ENCODE data around the gene EMSY.

EMSY gene

GRCh38 chr11:76512851-76513653 lies 68.2 kb downstream of the EMSY start:
- no peak for DNase-seq (ENCODE audit: extremely low read depth in 1 of 2, low read depth in 1 of 2)

- DNase-seq (ENCODE audit: extremely low read depth in 1 of 2, low read depth in 1 of 2) = no peak
Observed at GRCh38 chr11:76513654-76514034, 68.8 kb downstream of the EMSY start.

- no peak for DNase-seq (ENCODE audit: extremely low read depth in 1 of 2, low read depth in 1 of 2)
Observed at GRCh38 chr11:76515494-76515893, 70.7 kb downstream of the EMSY start.

GRCh38 chr11:76523147-76523546 lies 78.3 kb downstream of the EMSY start:
- no peak for DNase-seq (ENCODE audit: extremely low read depth in 1 of 2, low read depth in 1 of 2)

- no peak for DNase-seq (ENCODE audit: extremely low read depth in 1 of 2, low read depth in 1 of 2)
Observed at GRCh38 chr11:76523786-76524436, 79.1 kb downstream of the EMSY start.

- DNase-seq (ENCODE audit: extremely low read depth in 1 of 2, low read depth in 1 of 2) = no peak
Observed at GRCh38 chr11:76524461-76524860, 79.6 kb downstream of the EMSY start.

- no peak for DNase-seq (ENCODE audit: extremely low read depth in 1 of 2, low read depth in 1 of 2)
Observed at GRCh38 chr11:76524919-76525318, 80.1 kb downstream of the EMSY start.

- DNase-seq (ENCODE audit: extremely low read depth in 1 of 2, low read depth in 1 of 2) = no peak
Observed at GRCh38 chr11:76526878-76527277, 82.1 kb downstream of the EMSY start.

GRCh38 chr11:76542436-76542835 lies 97.6 kb downstream of the EMSY start:
- no peak for DNase-seq (ENCODE audit: extremely low read depth in 1 of 2, low read depth in 1 of 2)

- no peak for DNase-seq (ENCODE audit: extremely low read depth in 1 of 2, low read depth in 1 of 2)
Observed at GRCh38 chr11:76543006-76543703, 98.3 kb downstream of the EMSY start.

- no peak for DNase-seq (ENCODE audit: extremely low read depth in 1 of 2, low read depth in 1 of 2)
Observed at GRCh38 chr11:76550781-76551180, 106.0 kb downstream of the EMSY start.

GRCh38 chr11:76551400-76551799 lies 106.6 kb downstream of the EMSY start:
- no peak for DNase-seq (ENCODE audit: extremely low read depth in 1 of 2, low read depth in 1 of 2)

- no peak for DNase-seq (ENCODE audit: extremely low read depth in 1 of 2, low read depth in 1 of 2)
Observed at GRCh38 chr11:76552987-76553386, 108.2 kb downstream of the EMSY start.

- DNase-seq (ENCODE audit: extremely low read depth in 1 of 2, low read depth in 1 of 2) = no peak
Observed at GRCh38 chr11:76553554-76554476, 109.0 kb downstream of the EMSY start.

- DNase-seq (ENCODE audit: extremely low read depth in 1 of 2, low read depth in 1 of 2) = no peak
Observed at GRCh38 chr11:76554767-76555166, 109.9 kb downstream of the EMSY start.

- DNase-seq (ENCODE audit: extremely low read depth in 1 of 2, low read depth in 1 of 2) = no peak
Observed at GRCh38 chr11:76557466-76557865, 112.6 kb downstream of the EMSY start.

- DNase-seq (ENCODE audit: extremely low read depth in 1 of 2, low read depth in 1 of 2) = no peak
Observed at GRCh38 chr11:76558473-76558872, 113.7 kb downstream of the EMSY start.

- no peak for DNase-seq (ENCODE audit: extremely low read depth in 1 of 2, low read depth in 1 of 2)
Observed at GRCh38 chr11:76558891-76559290, 114.1 kb downstream of the EMSY start.

- no peak for DNase-seq (ENCODE audit: extremely low read depth in 1 of 2, low read depth in 1 of 2)
Observed at GRCh38 chr11:76559346-76559745, 114.5 kb downstream of the EMSY start.

- DNase-seq (ENCODE audit: extremely low read depth in 1 of 2, low read depth in 1 of 2) = no peak
Observed at GRCh38 chr11:76560219-76560618, 115.4 kb downstream of the EMSY start.

GRCh38 chr11:76561245-76561644 lies 116.4 kb downstream of the EMSY start:
- DNase-seq (ENCODE audit: extremely low read depth in 1 of 2, low read depth in 1 of 2) = no peak

All from stimulated activated CD8-positive, alpha-beta memory T cell treated with anti-CD3 and anti-CD28 coated beads, Interleukin-7, amount 100 ng/mL, for 48 hours (primary cell).